ENCODE results near the gene LTC4S.

Gene LTC4S

GRCh38 chr5:179840321-179840720 lies 46.5 kb downstream of the LTC4S start:
- ChIA-PET CTCF (no interaction called here), POLR2A (interaction anchor here (0.7 to 1.3 kb wide), 2 partner anchors 20 to 158 kb away, joined by 4 read pairs; partner anchors contain the start of gene SQSTM1)
- no peak for DNase-seq (ENCODE audit: low read depth, low spot score)
- no peak for TF ChIP-seq CTCF (IDR thresholded peaks at IDR 0.05; ENCODE audit: insufficient read depth, low read length, missing control alignments)
- no peak overlapping the region for H3K4me3 ChIP-seq (ENCODE audit: low read depth, low read length)

GRCh38 chr5:179840766-179841165 lies 47.0 kb downstream of the LTC4S start:
- DNase-seq (ENCODE audit: low read depth, low spot score): no peak
- ChIA-PET CTCF (no interaction called here), POLR2A (interaction anchor here (1.3 kb wide), 1 partner anchor 20 kb away, joined by 4 read pairs; the partner anchor contains the start of gene SQSTM1)
- no peak for TF ChIP-seq CTCF (IDR thresholded peaks at IDR 0.05; ENCODE audit: insufficient read depth, low read length, missing control alignments)
- H3K4me3 ChIP-seq (ENCODE audit: low read depth, low read length): no peak overlapping the region

GRCh38 chr5:179841621-179842020 lies 47.8 kb downstream of the LTC4S start:
- no peak for DNase-seq (ENCODE audit: low read depth, low spot score)
- ChIA-PET CTCF (no interaction called here), POLR2A (interaction anchor here (0.9 kb wide), 1 partner anchor 21 kb away, joined by 4 read pairs; the partner anchor contains the start of gene SQSTM1)
- no peak overlapping the region for H3K4me3 ChIP-seq (ENCODE audit: low read depth, low read length)
- no peak for TF ChIP-seq CTCF (IDR thresholded peaks at IDR 0.05; ENCODE audit: insufficient read depth, low read length, missing control alignments)
